OCI-LY7 (cell line): ENCODE results near the gene ITGB6. TPM values are rescaled to one million over a fixed set of nuclear protein-coding genes. Genes with fewer than 3 reads are reported as not detected.

Source experiments
- BruUV-seq: library from RNA; stranded (reverse); fragments of 400-500 nt; replicated peaks from 2 replicates; lab custom pipeline; 2021; lab: Mats Ljungman, UMichigan
- CTCF ChIA-PET: fragments of 300-600 bp; sonication (Branson Sonifier 250); formaldehyde crosslinking; loops from one replicate; lab custom pipeline; 2022; ENCODE audit warnings: antibody characterized with exemption; ENCODE audit not compliant: unreplicated experiment; lab: Charles Lee
- POLR2A ChIA-PET: fragments of 300-600 bp; sonication (Branson Sonifier 250); formaldehyde crosslinking; loops from one replicate; lab custom pipeline; 2022; ENCODE audit warnings: antibody characterized with exemption; lab: Charles Lee
- DNase-seq: peaks from one replicate; pipeline ENCODE4 v3.0.0-alpha.2; 2015; ENCODE audit warnings: low spot score
- H2AFZ ChIP-seq: fragments of 200-600 bp; sonication (generic), shearing (Covaris generic); 2 replicates; pipeline ENCODE4 v1.6.1; 2014; ENCODE audit warnings: mild to moderate bottlenecking, antibody characterized with exemption, low read length, moderate library complexity
- H3K27ac ChIP-seq: fragments of 200-600 bp; sonication (generic); 2 replicates; pipeline ENCODE4 v1.5.1; 2014; ENCODE audit warnings: mixed run types, low read depth, mild to moderate bottlenecking, moderate library complexity, low read length, inconsistent platforms; ENCODE audit not compliant: poor library complexity, severe bottlenecking
- H3K36me3 ChIP-seq: fragments of 200-600 bp; sonication (generic); 2 replicates; pipeline ENCODE4 v1.6.1; 2014; ENCODE audit warnings: mild to moderate bottlenecking, antibody characterized with exemption, low read length, moderate library complexity, mixed read lengths; ENCODE audit not compliant: insufficient read depth
- H3K4me1 ChIP-seq: fragments of 200-600 bp; sonication (generic); 2 replicates; pipeline ENCODE4 v1.5.1; 2014; ENCODE audit warnings: mild to moderate bottlenecking, low read length; ENCODE audit not compliant: insufficient read depth, poor library complexity, severe bottlenecking
- H3K4me2 ChIP-seq: fragments of 200-600 bp; sonication (generic); 2 replicates; pipeline ENCODE4 v1.6.1; 2014; ENCODE audit warnings: mild to moderate bottlenecking, low read length
- H3K4me3 ChIP-seq: fragments of 200-600 bp; sonication (generic); 2 replicates; pipeline ENCODE4 v1.5.1; 2014; ENCODE audit warnings: mild to moderate bottlenecking, low read depth, low read length; ENCODE audit not compliant: poor library complexity, severe bottlenecking
- H3K79me2 ChIP-seq: fragments of 200-600 bp; sonication (generic); 2 replicates; pipeline ENCODE4 v1.6.1; 2016; ENCODE audit warnings: low read depth, mild to moderate bottlenecking, low read length, moderate library complexity, mixed read lengths; ENCODE audit not compliant: insufficient read depth
- H3K9me2 ChIP-seq: fragments of 200-600 bp; sonication (generic); 2 replicates; pipeline ENCODE4 v1.6.1; 2016; ENCODE audit warnings: mild to moderate bottlenecking, low read length, mixed read lengths; ENCODE audit not compliant: insufficient read depth
- H3K9me3 ChIP-seq: fragments of 200-600 bp; sonication (generic); 2 replicates; pipeline ENCODE4 v1.6.1; 2014; ENCODE audit warnings: mild to moderate bottlenecking, mixed run types, low read length, mixed read lengths
- H4K20me1 ChIP-seq: fragments of 200-600 bp; sonication (generic); 2 replicates; pipeline ENCODE4 v1.6.1; 2014; ENCODE audit warnings: mild to moderate bottlenecking, antibody characterized with exemption, low read length, moderate library complexity, mixed read lengths; ENCODE audit not compliant: insufficient read depth
- EZH2phosphoT487 ChIP-seq: fragments of 200-600 bp; sonication (generic); IDR thresholded peaks from 2 replicates; pipeline ENCODE4 v1.6.1; 2018; ENCODE audit warnings: low read depth, borderline replicate concordance, mild to moderate bottlenecking, mixed run types, antibody characterized with exemption, low read length, moderate library complexity, mixed read lengths
- intact Hi-C: fragments of 100-400 bp; cut with micrococcal nuclease; formaldehyde crosslinking; loops from one replicate; pipeline ENCODE4 v1.10.0; 2022; ENCODE audit not compliant: unreplicated experiment
- total RNA-seq, 2 experiments: library from RNA; depleted of rRNA in 1 of 2; stranded (reverse); fragments of >200 nt in 1 of 2; shearing (Covaris generic) in 1 of 2; gene quantifications; 2 replicates each; pipeline ENCODE4 v1.2.3, GENCODE V29; 2014 to 2022
- TF ChIP-seq, protein P1 (sequence below): fragments of 200-600 bp; sonication (generic); conservative IDR thresholded peaks from 2 replicates; pipeline ENCODE4 v1.5.1; 2014; ENCODE audit warnings: mild to moderate bottlenecking, antibody characterized with exemption, low read length, moderate library complexity, mixed read lengths

Gene ITGB6
- total RNA-seq, 2 experiments from 2014 or later: not detected

- Histone ChIP-seq H3K9me3 (no peaks in the 10 kb centered on the region), H3K27ac (no peak overlapping the region), H4K20me1 (no peaks in the 10 kb centered on the region), H3K79me2 (no peaks in the 10 kb centered on the region), H3K4me3 (no peak overlapping the region), H3K4me2 (no peak overlapping the region), H3K4me1 (no peaks in the 10 kb centered on the region), H3K36me3 (no peaks in the 10 kb centered on the region), H3K9me2 (no peaks in the 10 kb centered on the region), H2AFZ (no peak overlapping the region)
- TF ChIP-seq EZH2phosphoT487: no peak
- TF ChIP-seq, protein P1, sequence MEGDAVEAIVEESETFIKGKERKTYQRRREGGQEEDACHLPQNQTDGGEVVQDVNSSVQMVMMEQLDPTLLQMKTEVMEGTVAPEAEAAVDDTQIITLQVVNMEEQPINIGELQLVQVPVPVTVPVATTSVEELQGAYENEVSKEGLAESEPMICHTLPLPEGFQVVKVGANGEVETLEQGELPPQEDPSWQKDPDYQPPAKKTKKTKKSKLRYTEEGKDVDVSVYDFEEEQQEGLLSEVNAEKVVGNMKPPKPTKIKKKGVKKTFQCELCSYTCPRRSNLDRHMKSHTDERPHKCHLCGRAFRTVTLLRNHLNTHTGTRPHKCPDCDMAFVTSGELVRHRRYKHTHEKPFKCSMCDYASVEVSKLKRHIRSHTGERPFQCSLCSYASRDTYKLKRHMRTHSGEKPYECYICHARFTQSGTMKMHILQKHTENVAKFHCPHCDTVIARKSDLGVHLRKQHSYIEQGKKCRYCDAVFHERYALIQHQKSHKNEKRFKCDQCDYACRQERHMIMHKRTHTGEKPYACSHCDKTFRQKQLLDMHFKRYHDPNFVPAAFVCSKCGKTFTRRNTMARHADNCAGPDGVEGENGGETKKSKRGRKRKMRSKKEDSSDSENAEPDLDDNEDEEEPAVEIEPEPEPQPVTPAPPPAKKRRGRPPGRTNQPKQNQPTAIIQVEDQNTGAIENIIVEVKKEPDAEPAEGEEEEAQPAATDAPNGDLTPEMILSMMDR: no peak
- POLR2A ChIA-PET: interaction anchor here (0.6 to 1.5 kb wide), 8 partner anchors 10 to 814 kb away, joined by 3 to 4 read pairs (median 3); no protein-coding TSS in a partner anchor
- intact Hi-C loops: no loop called here
- no TSS peak for BruUV-seq
- DNase-seq: no peak
- CTCF ChIA-PET: interaction anchor here (1.2 kb wide), 1 partner anchor 34 kb away, joined by 3 read pairs; no protein-coding TSS in a partner anchor
Measured at GRCh38 chr2:160076241-160076640, 123.8 kb downstream of the ITGB6 start.

DNA sequence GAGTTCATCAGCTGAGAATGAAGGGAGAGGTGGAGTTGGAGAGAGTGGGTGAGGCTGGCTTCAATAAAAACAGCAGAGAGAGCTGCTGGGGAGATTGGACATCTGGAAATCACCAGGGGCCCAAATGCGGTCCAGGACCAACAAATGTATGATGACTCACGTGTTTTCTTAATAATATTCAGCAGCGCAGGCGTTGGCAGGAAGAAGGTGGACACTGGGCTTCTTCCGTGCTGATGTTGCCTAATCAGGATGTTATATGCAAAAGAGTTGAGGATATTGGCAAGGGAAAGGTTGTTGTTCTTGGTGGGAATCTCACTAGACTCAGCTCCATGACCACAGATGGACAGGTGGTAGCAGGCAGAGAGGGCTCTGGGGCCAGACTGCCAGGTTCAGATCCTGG lies 124.9 kb downstream of the ITGB6 start:
- intact Hi-C loops: no loop called here
- ChIA-PET POLR2A (no interaction called here), CTCF (no interaction called here)
- no peaks in the 10 kb centered on the region for H3K79me2 ChIP-seq
- no peak overlapping the region for H3K27ac ChIP-seq
- H3K9me3 ChIP-seq: no peaks in the 10 kb centered on the region
- no peak overlapping the region for H3K4me2 ChIP-seq
- H4K20me1 ChIP-seq: no peaks in the 10 kb centered on the region
- H3K4me1 ChIP-seq: no peaks in the 10 kb centered on the region
- H3K36me3 ChIP-seq: no peaks in the 10 kb centered on the region
- H2AFZ ChIP-seq: no peak overlapping the region
- no peaks in the 10 kb centered on the region for H3K9me2 ChIP-seq
- H3K4me3 ChIP-seq: no peak overlapping the region
- no peak for TF ChIP-seq EZH2phosphoT487
- TF ChIP-seq, protein P1: no peak
- no peak for DNase-seq
- no TSS peak for BruUV-seq

GRCh38 chr2:160073284-160073888 lies 126.7 kb downstream of the ITGB6 start:
- no peak for DNase-seq
- no peaks in the 10 kb centered on the region for H3K36me3 ChIP-seq
- no peak overlapping the region for H2AFZ ChIP-seq
- BruUV-seq: no TSS peak
- H3K79me2 ChIP-seq: no peaks in the 10 kb centered on the region
- POLR2A ChIA-PET: no interaction called here
- no peaks in the 10 kb centered on the region for H3K9me2 ChIP-seq
- TF ChIP-seq, protein P1: no peak
- TF ChIP-seq EZH2phosphoT487: no peak
- no peaks in the 10 kb centered on the region for H3K4me1 ChIP-seq
- CTCF ChIA-PET: no interaction called here
- H3K9me3 ChIP-seq: peaks cover 14% of the 10 kb centered on the region; the same call in 1 of the 2 replicates
- H3K4me2 ChIP-seq: no peak overlapping the region
- H3K27ac ChIP-seq: no peak overlapping the region
- no peaks in the 10 kb centered on the region for H4K20me1 ChIP-seq
- intact Hi-C loops: no loop called here
- H3K4me3 ChIP-seq: no peak overlapping the region
